Tibial nerve (tissue), 4 donors: Measurements from ENCODE around the gene ARID1B.

Source experiments
- EP300 ChIP-seq, 2 donors: sonication (generic); formaldehyde crosslinking; IDR thresholded peaks; one replicate each; pipeline ENCODE4 v1.6.1; 2017; ENCODE audit warnings: antibody characterized with exemption in 2 of 2, mild to moderate bottlenecking in 1 of 2
- POLR2A ChIP-seq, 2 donors: fragments of 450-650 bp; IDR thresholded peaks; one replicate each; pipeline ENCODE4 v1.6.1; 2017; ENCODE audit warnings: antibody characterized with exemption in 2 of 2, mild to moderate bottlenecking in 2 of 2, moderate library complexity in 2 of 2
- TF ChIP-seq, protein P1 (sequence below), 5 experiments: fragments of 200-600 bp in 3 of 5; fragments of 450-650 bp in 2 of 5; sonication (generic) in 3 of 5; IDR thresholded peaks; one replicate each; pipeline ENCODE4 v1.5.1; 2016 to 2019; ENCODE audit warnings: antibody characterized with exemption in 5 of 5, mild to moderate bottlenecking in 3 of 5, moderate library complexity in 2 of 5

DNA sequence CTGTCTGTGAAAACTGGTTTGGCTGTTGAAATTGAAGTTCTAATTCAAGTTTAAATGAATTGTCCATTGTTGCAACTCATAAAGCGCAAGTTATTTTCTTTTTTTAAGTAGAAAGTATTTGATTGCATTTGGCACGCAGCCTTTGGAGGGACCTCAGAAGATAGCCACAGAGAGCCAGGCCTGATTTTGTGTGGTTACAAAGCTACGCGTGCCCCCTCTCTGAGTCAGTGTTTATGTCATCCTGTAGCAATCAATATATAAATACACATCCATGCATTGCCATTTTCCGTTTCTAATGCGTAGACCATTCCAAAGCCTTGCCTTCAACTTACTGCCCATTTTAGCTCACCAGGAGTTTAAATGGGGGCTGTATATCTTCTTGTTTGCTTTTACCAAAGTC, 372.9 kb downstream of the ARID1B start:
- TF ChIP-seq, protein P1, sequence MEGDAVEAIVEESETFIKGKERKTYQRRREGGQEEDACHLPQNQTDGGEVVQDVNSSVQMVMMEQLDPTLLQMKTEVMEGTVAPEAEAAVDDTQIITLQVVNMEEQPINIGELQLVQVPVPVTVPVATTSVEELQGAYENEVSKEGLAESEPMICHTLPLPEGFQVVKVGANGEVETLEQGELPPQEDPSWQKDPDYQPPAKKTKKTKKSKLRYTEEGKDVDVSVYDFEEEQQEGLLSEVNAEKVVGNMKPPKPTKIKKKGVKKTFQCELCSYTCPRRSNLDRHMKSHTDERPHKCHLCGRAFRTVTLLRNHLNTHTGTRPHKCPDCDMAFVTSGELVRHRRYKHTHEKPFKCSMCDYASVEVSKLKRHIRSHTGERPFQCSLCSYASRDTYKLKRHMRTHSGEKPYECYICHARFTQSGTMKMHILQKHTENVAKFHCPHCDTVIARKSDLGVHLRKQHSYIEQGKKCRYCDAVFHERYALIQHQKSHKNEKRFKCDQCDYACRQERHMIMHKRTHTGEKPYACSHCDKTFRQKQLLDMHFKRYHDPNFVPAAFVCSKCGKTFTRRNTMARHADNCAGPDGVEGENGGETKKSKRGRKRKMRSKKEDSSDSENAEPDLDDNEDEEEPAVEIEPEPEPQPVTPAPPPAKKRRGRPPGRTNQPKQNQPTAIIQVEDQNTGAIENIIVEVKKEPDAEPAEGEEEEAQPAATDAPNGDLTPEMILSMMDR (IDR thresholded peaks at IDR 0.05): no peak
- no peak for TF ChIP-seq POLR2A (IDR thresholded peaks at IDR 0.05)
- TF ChIP-seq EP300 (IDR thresholded peaks at IDR 0.05): no peak
